Chondrocyte (in vitro differentiated cells): ENCODE measurements around the gene ZNF407. TPM values are rescaled to one million over a fixed set of nuclear protein-coding genes. Genes with fewer than 3 reads are reported as not detected.

Source experiments
- DNase-seq: peaks from one replicate; pipeline ENCODE4 v3.0.0; 2021; ENCODE audit warnings: mixed read lengths, low spot score
- H3K27ac Mint-ChIP-seq: one replicate; pipeline ENCODE4 v1.8.0; 2021; ENCODE audit warnings: mild to moderate bottlenecking, moderate library complexity, mixed read lengths; ENCODE audit not compliant: unreplicated experiment
- H3K27me3 Mint-ChIP-seq: 2 replicates; pipeline ENCODE4 v1.8.0; 2021; ENCODE audit warnings: low read depth, mixed read lengths
- H3K36me3 Mint-ChIP-seq: 2 replicates; pipeline ENCODE4 v1.8.0; 2021; ENCODE audit warnings: low read depth, mixed read lengths
- H3K4me1 Mint-ChIP-seq: 2 replicates; pipeline ENCODE4 v1.8.0; 2021; ENCODE audit warnings: low read depth, mild to moderate bottlenecking, mixed read lengths
- H3K4me3 Mint-ChIP-seq: one replicate; pipeline ENCODE4 v1.8.0; 2021; ENCODE audit warnings: mild to moderate bottlenecking, moderate library complexity, mixed read lengths; ENCODE audit not compliant: unreplicated experiment
- H3K9me3 Mint-ChIP-seq: 2 replicates; pipeline ENCODE4 v1.8.0; 2021; ENCODE audit warnings: low read depth, mixed read lengths
- total RNA-seq: library from RNA; stranded (reverse); gene quantifications from 3 replicates; pipeline ENCODE4 v1.2.1, GENCODE V29; 2021
- TF ChIP-seq, protein P1 (sequence below): fragments of 200-600 bp; sonication (generic); IDR thresholded peaks from 2 replicates; pipeline ENCODE4 v1.5.0; 2021; ENCODE audit warnings: antibody characterized with exemption, mild to moderate bottlenecking, moderate library complexity

ZNF407 gene
- total RNA-seq, 1 donor from 2014 or later, result 10.4 TPM

DNA sequence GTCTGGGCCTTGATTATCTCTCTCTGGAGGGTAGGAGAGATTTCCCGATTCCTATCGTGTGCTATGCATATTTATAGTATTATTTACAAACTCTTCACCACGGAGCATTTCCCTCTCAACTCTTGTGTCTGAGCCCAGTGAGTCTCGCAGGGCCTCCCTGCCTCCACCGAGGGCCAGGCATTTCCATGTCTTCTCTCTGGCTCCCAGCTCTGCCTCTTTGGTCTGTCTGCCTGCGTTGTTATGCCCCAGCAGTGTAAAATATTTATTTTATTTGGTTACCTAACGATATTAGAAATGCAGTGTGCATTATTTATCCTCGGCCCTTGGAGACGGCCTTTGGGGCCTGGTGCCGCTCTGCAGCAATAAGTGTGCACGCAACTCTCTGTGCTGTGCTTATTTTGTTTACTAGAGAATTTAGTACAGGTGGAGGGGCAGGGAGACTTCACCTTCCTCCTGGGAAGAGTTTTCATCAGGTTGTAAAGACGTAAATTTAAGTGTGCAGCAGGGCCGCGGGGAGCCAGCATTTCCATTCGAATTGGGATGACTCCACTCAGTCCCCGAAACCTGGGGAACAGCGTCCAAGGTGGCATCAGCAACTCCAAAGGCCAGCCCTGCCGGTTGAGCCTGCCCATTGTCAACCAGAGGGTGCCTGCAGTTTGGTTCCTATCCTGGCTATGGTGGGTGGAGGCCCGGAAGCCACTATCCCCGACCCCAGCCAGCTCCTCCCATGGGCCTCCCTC, 511.1 kb downstream of the ZNF407 start:
- Mint-ChIP-seq H3K4me1 (no peaks in the 10 kb centered on the region), H3K27me3 (no peaks in the 10 kb centered on the region), H3K36me3 (no peaks in the 10 kb centered on the region), H3K9me3 (no peaks in the 10 kb centered on the region), H3K27ac (no peak overlapping the region), H3K4me3 (no peak overlapping the region)
- no peak for DNase-seq
- TF ChIP-seq, protein P1, sequence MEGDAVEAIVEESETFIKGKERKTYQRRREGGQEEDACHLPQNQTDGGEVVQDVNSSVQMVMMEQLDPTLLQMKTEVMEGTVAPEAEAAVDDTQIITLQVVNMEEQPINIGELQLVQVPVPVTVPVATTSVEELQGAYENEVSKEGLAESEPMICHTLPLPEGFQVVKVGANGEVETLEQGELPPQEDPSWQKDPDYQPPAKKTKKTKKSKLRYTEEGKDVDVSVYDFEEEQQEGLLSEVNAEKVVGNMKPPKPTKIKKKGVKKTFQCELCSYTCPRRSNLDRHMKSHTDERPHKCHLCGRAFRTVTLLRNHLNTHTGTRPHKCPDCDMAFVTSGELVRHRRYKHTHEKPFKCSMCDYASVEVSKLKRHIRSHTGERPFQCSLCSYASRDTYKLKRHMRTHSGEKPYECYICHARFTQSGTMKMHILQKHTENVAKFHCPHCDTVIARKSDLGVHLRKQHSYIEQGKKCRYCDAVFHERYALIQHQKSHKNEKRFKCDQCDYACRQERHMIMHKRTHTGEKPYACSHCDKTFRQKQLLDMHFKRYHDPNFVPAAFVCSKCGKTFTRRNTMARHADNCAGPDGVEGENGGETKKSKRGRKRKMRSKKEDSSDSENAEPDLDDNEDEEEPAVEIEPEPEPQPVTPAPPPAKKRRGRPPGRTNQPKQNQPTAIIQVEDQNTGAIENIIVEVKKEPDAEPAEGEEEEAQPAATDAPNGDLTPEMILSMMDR, result no peak

DNA sequence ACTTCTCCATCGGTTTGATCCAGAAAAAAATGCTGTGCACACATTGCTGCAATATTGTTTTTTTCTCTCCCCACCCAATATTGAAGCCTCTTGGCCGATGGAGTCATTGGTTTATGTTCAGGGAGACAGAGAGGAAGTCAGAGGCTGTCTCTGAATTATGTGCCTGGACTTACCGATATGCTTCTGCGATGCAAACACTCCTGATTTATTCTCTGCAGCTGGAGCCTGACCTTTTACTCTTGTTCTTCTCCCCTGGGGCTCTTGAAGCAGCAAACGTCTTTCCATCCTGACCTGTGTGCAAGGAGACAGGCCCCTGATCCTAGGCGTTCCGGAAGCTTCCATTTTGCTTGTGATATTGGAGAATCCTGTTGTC, 511.6 kb downstream of the ZNF407 start:
- no peak overlapping the region for H3K27ac Mint-ChIP-seq
- TF ChIP-seq, protein P1, result no peak
- no peaks in the 10 kb centered on the region for H3K9me3 Mint-ChIP-seq

DNA sequence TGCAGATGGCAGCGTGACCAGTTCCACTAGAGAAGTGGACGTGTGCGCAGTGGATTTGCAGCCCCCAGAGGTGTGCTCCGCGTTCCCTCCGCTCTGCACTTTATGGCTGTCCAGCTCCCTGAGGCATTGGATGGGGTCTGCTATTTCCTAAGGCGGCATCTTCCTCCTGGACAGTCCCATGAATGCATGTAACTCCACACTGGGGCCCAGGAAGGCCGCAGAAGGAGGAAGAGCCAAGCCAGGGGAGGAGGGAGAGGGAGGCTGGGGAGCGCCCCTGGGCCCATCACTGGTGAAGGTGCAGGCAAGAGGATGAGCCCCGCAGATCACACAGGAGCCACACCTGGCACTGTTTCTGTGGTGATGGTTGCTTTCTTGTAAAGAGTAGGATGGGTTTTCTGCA, 512.1 kb downstream of the ZNF407 start:
- TF ChIP-seq, protein P1, result no peak
- Mint-ChIP-seq H3K4me1 (no peaks in the 10 kb centered on the region), H3K9me3 (no peaks in the 10 kb centered on the region), H3K36me3 (no peaks in the 10 kb centered on the region), H3K4me3 (no peak overlapping the region), H3K27me3 (no peaks in the 10 kb centered on the region), H3K27ac (no peak overlapping the region)
- DNase-seq, result no peak

More for the DNA sequence above, 511.6 kb downstream of the ZNF407 start:
- Mint-ChIP-seq H3K36me3 (no peaks in the 10 kb centered on the region), H3K27me3 (no peaks in the 10 kb centered on the region), H3K4me1 (no peaks in the 10 kb centered on the region), H3K4me3 (no peak overlapping the region)
- DNase-seq, result no peak

DNA sequence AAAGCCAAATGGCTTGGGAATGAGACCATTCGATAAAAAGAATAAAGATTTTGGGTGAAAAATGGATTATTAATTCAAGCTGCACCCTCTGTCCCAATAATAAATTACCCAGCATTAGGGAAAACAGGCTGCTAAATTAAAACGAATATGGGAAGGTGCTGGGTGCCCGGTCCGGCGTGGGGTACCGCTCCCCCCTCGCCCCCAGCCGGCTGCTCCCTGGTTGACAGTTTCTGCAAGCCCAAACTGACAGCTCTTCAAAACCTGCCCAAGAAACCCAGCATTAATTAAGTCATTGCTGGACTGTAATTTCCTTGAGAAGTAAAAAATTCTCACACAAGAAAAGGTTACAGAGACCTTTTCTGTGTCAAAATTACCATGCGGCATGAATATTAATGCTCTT, 512.6 kb downstream of the ZNF407 start:
- H3K9me3 Mint-ChIP-seq, result no peaks in the 10 kb centered on the region
- H3K4me1 Mint-ChIP-seq, result no peaks in the 10 kb centered on the region
- no peaks in the 10 kb centered on the region for H3K36me3 Mint-ChIP-seq
- DNase-seq, result no peak
- TF ChIP-seq, protein P1, result no peak
- H3K4me3 Mint-ChIP-seq, result no peak overlapping the region
- no peaks in the 10 kb centered on the region for H3K27me3 Mint-ChIP-seq
- no peak overlapping the region for H3K27ac Mint-ChIP-seq

DNA sequence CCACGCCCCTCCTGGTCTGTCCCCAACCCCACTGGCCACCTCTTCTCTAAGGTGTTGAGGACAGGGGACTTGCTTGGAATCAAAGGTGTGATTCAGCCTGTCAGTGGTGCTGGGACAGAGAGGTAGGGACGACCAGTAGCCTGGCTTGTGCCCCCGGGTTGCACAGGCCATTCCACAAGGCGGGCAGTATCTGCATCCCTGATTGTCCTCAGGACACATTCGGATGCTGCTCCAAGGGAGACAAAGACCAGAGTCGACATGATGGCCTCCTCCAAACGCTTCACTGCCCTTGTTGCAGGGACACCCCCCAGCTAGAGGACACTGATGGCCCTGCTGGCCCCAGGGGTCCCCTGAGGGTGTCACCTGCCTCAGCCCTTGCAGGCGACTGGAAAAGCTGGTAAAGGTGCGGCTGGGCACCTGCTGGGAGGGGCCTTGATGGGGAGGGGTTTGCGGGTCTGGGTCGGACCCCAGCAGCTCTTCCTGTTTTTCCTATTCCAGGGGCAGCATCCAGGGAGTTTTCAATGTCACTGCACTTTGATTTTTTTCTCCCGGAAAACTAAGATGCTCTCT, 513.3 kb downstream of the ZNF407 start:
- TF ChIP-seq, protein P1, result no peak
- DNase-seq, result no peak
- no peaks in the 10 kb centered on the region for H3K4me1 Mint-ChIP-seq
- no peaks in the 10 kb centered on the region for H3K9me3 Mint-ChIP-seq
- H3K27ac Mint-ChIP-seq, result no peak overlapping the region
- no peaks in the 10 kb centered on the region for H3K27me3 Mint-ChIP-seq
- no peak overlapping the region for H3K4me3 Mint-ChIP-seq
- no peaks in the 10 kb centered on the region for H3K36me3 Mint-ChIP-seq
